T-helper 2 cell (primary cell): Measurements from ENCODE around the gene RMND5B.
"Not testable (repeated sequence)": the region's sequence is repeated elsewhere in the genome, so short reads cannot be mapped to it uniquely, and the experiment has no call there.

ENCODE experiments used
- DNase-seq, 5 experiments: peaks; one replicate each; pipeline versions ENCODE4 v3.0.0 to v3.0.0-alpha.2; 2012 to 2022
- total RNA-seq, 2 donors: gene quantifications; one replicate each; lab custom pipeline; 2026; lab: John Stamatoyannopoulos, UW

The RMND5B gene, protein sequence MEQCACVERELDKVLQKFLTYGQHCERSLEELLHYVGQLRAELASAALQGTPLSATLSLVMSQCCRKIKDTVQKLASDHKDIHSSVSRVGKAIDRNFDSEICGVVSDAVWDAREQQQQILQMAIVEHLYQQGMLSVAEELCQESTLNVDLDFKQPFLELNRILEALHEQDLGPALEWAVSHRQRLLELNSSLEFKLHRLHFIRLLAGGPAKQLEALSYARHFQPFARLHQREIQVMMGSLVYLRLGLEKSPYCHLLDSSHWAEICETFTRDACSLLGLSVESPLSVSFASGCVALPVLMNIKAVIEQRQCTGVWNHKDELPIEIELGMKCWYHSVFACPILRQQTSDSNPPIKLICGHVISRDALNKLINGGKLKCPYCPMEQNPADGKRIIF
- total RNA-seq: 15.6 to 19.5 reads per million in 2 donors

DNA sequence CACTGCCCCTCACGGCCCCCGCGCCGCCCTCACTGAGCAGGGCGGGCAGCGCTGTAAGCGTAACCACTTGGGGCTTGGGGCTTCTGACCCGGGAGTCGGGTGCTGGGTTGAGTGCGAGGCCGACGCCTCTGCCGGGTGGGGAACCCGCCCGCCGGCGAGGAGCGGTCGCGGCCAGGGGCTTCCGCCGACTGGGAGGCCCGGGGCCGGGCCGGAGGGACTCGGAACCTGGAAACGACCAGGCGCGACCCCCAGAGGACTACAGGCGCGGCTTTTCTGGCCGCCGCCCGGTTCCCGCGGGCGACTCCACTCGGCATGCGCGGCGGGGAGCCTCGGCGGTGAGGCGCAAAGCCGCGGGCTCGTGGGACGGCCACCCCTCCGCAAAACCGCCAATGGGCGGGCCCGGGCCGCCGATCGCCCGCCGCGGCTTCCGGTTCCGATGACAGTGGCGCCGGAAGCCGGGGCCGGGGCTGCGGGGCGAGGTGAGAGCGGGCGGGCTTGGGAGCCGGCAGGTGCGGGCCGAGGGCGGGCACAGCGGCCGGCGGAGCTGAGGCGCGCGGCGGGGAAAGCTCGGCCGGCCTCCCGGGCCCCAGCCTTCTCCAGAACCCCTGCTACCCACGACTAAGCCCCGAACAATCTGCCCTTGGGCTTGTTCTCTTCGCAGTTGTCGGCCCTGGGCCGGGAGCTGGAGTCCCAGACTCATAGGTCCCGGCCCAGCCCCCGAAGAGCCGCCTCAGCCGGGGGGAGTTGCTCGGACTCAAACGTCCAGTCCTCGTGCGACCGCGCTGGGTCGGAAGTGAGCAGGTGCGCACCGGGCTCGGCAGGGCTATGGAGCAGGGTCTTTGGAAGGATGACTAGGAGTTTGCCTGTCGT lies at the start of gene RMND5B:
Gene RMND5B (plus strand): TSS at position 439 of the 870 bp plus-strand sequence. CDS start 7,106 bp downstream, outside the sequence.
- peak; percentile 62 to 89 (median 74) for DNase-seq

GRCh38 chr5:178081571-178082243 lies 49.1 kb upstream of the RMND5B start:
- no peak for DNase-seq

- no peak for DNase-seq
These were observed 46.9 kb upstream of the RMND5B start for GRCh38 chr5:178083922-178084321.

GRCh38 chr5:178085316-178085715 lies 45.5 kb upstream of the RMND5B start:
- no peak for DNase-seq

- DNase-seq: no peak
These were observed 44.5 kb upstream of the RMND5B start for GRCh38 chr5:178086266-178086665.

DNA sequence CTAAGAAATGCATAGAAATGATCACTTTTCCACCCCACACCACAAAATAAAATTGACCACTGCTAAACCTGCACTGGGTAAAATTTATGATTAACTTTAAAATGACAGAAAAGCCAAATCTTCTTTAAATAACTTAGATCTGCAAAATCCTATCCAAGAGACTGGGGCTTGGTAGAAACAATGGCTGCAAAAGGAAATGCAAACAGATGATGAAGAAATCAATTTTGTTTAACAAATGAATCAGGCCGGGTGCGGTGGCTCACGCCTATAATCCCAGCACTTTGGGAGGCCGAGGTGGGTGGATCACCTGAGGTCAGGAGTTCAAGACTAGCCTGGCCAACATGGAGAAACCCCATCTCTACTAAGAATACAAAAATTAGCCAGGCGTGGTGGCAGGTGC lies 43.6 kb upstream of the RMND5B start:
- not testable (repeated sequence) for DNase-seq

DNA sequence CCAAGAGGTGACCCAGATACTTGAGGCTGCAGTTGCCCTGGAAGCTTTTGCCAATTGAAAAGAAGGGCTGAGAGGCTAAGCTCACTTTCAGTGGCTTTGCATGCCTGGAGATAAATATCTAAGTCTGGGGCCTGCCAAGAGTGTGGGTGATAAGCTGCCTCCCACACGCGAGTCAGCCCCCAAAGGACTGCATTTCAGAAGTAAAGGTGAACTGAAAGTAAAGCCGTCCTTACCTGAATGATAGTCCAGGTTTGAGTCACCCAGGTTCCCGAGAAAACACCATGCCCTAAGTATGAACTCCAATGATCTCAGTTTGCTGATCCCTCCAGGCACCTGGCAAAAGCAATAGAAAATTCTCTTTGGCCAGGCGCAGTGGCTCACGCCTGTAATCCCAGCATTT lies 40.0 kb upstream of the RMND5B start:
- peak in 1 of 5 experiments; percentile 80 for DNase-seq

DNA sequence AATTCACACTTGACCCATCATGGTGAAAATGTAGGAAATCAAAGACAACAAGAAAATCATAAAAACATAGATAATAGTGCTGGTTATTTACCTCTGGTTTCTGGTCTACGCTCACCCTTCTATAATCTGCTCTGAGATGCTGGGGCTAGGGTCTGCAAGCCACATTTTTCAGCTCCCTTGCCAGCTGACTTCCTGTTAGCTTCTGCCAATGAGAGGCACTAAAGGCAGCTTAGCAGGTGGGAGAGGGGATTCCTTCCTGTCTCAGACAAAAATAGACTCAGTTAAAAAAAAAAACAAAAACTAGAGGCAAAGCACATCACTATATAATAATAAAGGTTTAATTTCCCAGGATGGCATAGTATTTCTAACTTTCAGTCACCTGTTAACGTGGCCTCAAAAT lies 37.7 kb upstream of the RMND5B start:
- DNase-seq: no peak

DNA sequence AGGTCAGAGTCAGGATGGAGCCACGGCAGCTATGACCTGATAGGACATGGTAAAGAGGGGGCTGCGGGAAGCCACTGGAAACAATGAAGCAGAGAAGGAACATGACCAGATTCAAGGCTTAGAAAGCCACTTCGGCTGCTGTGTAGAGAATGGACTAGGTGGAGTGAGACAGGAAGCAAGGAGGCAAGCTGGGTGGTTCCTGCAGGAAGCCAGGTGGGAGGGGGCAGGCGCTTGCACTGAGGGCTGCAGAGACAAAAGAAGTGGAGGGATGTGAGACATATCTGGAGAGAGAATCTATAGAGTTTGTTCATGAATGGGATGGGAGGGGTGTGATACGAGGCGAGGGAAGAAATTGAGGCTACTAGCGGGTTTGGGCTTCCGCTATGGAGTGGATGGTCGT lies 36.5 kb upstream of the RMND5B start:
- no peak for DNase-seq

DNA sequence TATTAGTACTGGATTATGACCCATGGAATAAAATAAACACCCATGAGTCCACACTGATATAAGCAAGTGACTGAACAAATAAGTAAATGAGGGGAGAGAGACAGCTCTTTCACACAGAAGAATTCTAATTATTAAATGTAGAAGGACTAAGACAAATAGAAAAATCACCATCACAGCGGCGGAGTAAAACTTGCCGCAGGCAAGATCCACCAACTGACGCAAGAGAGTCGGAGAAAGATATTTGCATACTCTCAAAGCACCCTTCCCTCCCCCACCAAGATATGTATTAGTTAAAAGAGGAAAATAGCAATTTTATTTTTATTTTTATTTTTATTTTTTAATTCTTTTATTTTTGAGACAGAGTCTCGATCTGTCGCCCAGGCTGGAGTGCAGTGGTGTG lies 32.1 kb upstream of the RMND5B start:
- no peak for DNase-seq

GRCh38 chr5:178103612-178104011 lies 27.2 kb upstream of the RMND5B start:
- no peak for DNase-seq

GRCh38 chr5:178104492-178104891 lies 26.3 kb upstream of the RMND5B start:
- no peak for DNase-seq

DNA sequence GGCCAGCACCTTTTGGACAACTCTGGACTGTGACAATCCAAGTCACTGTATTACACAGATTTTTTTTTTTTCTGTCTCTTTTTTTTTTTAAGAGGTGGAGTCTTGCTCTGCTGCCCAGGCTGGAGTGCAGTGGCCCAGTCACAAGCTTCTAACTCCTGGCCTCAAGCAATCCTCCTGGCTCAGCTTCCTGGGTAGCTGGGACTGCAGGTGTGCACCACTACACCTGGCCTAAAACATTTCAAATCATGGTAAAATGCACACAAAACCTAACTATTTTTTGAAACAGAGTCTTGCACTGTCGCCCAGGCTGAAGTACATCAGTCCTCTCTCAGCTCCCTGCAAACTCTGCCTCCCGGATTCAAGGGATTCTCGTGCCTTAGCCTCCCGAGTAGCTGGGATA lies 24.7 kb upstream of the RMND5B start:
- no peak for DNase-seq

GRCh38 chr5:178106556-178107239 lies 24.1 kb upstream of the RMND5B start:
- no peak for DNase-seq

DNA sequence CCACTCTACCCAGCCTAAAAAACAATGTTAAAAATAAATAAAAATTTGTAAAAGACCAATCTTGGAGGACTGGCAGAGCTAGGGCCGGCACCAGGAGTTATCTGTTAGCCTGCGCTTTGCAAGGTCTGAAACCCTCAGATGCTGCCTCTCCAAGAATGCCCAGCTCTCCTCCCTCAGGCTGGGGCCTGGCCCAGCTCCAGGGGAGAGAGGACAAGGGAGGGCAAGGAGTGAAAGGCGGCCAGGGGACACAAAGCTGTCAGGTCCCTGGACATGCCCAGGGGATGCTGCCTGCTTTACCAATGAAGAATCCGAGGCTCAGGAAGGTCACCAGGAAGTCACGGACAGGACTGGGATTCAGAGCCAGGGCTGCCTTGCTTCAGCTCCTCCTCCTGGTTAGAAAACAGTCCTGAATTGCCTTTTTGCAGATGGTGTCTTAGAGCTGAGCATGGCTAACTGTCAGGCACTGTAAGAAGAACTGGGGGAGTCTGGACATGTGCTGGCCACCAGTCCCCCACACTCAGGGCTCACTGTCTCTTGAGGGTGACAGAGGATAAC lies 23.0 kb upstream of the RMND5B start:
- DNase-seq: no peak

DNA sequence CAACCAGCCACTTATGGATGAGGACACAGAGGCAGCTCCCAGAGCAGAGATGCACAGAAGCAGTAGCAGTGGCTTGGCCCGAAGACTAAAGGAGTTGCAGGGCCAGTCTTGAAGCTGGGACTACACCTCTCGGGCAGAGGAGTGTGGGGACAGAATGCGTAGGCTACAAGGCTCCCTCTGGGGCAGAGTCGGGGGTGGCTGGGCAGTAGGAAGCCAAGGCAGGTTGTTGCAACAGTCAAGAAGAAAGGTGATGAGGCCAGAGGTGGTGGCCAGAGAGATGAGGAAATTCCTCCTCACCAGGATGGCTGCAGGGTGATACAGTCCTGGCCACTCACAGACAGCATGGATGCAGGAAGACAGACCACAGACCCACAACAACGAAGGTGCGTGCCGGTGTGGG lies 22.4 kb upstream of the RMND5B start:
- DNase-seq: no peak

GRCh38 chr5:178108966-178109365 lies 21.8 kb upstream of the RMND5B start:
- no peak for DNase-seq

GRCh38 chr5:178110511-178110910 lies 20.3 kb upstream of the RMND5B start:
- no peak for DNase-seq

DNA sequence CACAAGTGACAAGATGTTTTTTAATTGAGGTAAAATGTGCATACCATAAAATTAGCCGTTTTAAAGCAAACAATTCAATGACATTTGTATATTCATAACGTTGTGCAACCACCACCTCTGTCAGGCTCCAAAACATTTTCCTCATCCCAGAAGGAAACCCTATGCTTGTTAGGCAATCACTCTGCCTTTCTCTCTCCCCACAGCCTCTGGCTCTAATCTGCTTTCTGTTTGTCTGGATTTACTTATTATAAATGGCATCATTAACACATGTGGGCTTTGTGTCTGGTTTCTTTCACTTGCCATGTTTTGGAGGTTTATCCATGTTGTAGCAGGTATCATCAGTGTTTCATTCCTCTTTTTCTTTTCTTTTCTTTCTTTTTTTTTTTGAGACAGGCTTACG lies 18.9 kb upstream of the RMND5B start:
- no peak for DNase-seq

- no peak for DNase-seq
These were observed 18.3 kb upstream of the RMND5B start for GRCh38 chr5:178112545-178112944.

DNA sequence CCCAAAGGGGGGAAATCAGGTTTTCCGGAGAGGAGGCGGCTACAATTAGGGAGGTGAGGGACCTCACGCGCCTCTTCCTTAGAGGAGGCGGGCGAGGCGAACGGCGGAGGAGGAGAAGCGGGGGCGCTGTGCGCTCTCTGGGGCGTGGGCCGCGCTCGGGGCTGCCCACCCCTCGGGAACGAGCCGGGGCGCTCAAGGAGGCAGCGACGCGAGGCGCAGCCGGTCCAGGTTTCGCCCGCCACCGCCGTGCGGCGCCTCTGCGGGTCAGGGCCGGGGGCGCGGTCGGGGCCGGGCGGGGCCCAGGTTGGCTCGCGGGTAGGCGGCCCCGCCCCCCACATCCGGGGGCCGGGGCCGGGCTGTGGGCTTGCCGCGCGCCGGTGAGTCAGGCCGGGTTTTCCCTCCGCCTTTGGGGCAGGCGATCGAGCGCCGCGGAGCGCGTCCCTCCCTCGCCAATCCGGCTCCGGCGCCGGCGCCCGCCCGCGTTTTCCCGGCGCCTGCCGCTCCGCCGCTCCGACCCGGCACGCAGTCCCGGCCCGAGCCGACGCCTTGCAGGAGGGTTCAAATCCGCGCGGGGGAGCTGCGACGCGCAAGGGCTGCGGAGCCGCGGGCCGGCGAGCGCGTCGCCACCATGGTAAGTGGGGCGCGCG lies 17.6 kb upstream of the RMND5B start, which contains the start of gene N4BP3:
Gene N4BP3 (plus strand): TSS at position 392 of the 647 bp plus-strand sequence. CDS start 6,052 bp downstream, outside the sequence.
- peak; percentile 52 to 85 (median 71) for DNase-seq
